ENCODE data around the gene LGALS14. TPM values are rescaled to one million over a fixed set of nuclear protein-coding genes. Genes with fewer than 3 reads are reported as not detected.

Gene LGALS14
- total and polyA plus RNA-seq, 9 donors: not detected

DNA sequence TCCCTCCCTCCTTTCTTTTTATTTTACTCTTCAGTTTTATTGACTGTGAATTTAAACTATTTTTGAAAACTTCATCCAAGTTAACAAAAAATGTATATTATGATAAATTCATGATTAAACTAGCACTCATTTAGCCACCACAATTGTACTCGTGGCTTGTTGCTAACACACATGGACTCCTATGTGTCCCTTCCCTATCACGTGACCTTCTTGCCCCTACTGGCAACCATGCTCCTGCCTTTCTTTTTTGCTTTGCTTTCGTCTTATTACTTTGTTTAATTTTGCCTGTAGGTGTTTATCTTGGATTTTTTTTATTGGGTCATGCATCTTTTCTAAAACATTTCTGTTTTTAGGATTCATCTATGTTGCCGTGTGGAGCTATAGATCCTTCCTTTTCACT is 25.3 kb downstream of the LGALS14 start:
- 52 to 58% (median 55%) methylated on average over 4 of the region's 4 CpGs for WGBS, 3 donors
- intact Hi-C loops (cut with DNase I): no loop called here
- Histone ChIP-seq H3K27ac (no peak overlapping the region), H3K27me3 (no peaks in the 10 kb centered on the region), H3K9me3 (no peaks in the 10 kb centered on the region), H3K4me3 (no peak overlapping the region), H3K36me3 (no peaks in the 10 kb centered on the region), H3K4me1 (ENCODE audit: insufficient read depth) (no peaks in the 10 kb centered on the region)
- TF ChIP-seq, protein P1, sequence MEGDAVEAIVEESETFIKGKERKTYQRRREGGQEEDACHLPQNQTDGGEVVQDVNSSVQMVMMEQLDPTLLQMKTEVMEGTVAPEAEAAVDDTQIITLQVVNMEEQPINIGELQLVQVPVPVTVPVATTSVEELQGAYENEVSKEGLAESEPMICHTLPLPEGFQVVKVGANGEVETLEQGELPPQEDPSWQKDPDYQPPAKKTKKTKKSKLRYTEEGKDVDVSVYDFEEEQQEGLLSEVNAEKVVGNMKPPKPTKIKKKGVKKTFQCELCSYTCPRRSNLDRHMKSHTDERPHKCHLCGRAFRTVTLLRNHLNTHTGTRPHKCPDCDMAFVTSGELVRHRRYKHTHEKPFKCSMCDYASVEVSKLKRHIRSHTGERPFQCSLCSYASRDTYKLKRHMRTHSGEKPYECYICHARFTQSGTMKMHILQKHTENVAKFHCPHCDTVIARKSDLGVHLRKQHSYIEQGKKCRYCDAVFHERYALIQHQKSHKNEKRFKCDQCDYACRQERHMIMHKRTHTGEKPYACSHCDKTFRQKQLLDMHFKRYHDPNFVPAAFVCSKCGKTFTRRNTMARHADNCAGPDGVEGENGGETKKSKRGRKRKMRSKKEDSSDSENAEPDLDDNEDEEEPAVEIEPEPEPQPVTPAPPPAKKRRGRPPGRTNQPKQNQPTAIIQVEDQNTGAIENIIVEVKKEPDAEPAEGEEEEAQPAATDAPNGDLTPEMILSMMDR (IDR thresholded peaks at IDR 0.05): no peak
- TF ChIP-seq EP300 (IDR thresholded peaks at IDR 0.05) (no peak), POLR2A (IDR thresholded peaks at IDR 0.05) (no peak)
- no peak for DNase-seq

DNA sequence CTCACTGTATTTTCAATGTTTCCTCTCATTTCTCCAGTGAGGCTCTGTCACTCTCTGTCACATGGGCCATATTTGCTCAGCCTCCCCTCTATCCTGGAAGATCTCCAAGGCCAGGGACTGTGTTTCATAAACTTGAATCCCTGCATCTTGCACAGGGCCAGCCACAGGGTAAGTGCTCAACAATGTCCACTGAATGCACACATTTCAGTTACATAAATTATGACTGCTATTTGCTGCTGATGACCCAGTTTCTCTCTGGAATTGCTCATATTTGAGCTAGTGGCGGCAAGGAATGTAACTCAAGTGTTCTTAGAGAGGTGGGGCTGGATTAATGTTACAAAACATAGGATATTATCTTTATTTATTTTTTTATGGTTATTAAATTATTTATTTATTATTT is 27.4 kb downstream of the LGALS14 start:
- Histone ChIP-seq H3K4me3 (no peak overlapping the region), H3K27me3 (no peaks in the 10 kb centered on the region), H3K27ac (no peak overlapping the region), H3K9me3 (no peaks in the 10 kb centered on the region), H3K4me1 (ENCODE audit: insufficient read depth) (no peaks in the 10 kb centered on the region), H3K36me3 (no peaks in the 10 kb centered on the region)
- DNase-seq: no peak
- TF ChIP-seq EP300 (IDR thresholded peaks at IDR 0.05) (no peak), POLR2A (IDR thresholded peaks at IDR 0.05) (no peak)
- TF ChIP-seq, protein P1 (IDR thresholded peaks at IDR 0.05): no peak
- WGBS, 3 donors: 31 to 93% (median 83%) methylated on average over 1 of the region's 1 CpG
- intact Hi-C loops (cut with DNase I): loop anchor here in 1 of 4 donors (5.0 kb wide), 1 partner anchor 1966 kb away; no protein-coding TSS in a partner anchor

GRCh38 chr19:39733841-39734240 is 29.6 kb downstream of the LGALS14 start:
- intact Hi-C loops (cut with DNase I): loop anchor here in 1 of 4 donors (5.0 kb wide), 1 partner anchor 1963 kb away; no protein-coding TSS in a partner anchor
- no peak for DNase-seq
- H3K4me3 ChIP-seq: no peak overlapping the region
- TF ChIP-seq EP300 (IDR thresholded peaks at IDR 0.05) (no peak), POLR2A (IDR thresholded peaks at IDR 0.05) (no peak)
- TF ChIP-seq, protein P1 (IDR thresholded peaks at IDR 0.05): no peak
- H3K27ac ChIP-seq: no peak overlapping the region
- 82 to 85% (median 82%) methylated on average over 2 of the region's 2 CpGs for WGBS, 3 donors
- no peaks in the 10 kb centered on the region for H3K36me3 ChIP-seq
- no peaks in the 10 kb centered on the region for H3K4me1 ChIP-seq (ENCODE audit: insufficient read depth)
- no peaks in the 10 kb centered on the region for H3K9me3 ChIP-seq
- H3K27me3 ChIP-seq: no peaks in the 10 kb centered on the region

DNA sequence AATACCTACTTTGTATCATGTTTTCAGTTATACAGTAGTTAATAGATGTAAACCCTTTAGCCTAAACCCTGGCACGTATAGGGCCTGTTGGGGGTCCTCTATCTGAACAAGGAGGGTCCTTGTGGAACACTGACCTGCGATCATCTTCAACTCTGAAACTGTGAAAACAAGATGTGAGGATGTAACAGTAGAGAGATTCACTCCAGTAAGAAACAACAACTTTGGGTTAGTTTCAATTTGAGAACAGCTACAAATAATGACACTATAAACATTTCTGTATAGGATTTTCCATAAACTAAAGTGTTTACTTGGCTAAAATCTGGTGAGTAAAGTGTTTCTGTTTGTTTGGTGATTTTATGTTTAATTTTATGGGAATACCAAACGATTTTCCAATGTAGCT is 31.4 kb downstream of the LGALS14 start:
- WGBS, 3 donors: 51 to 67% (median 63%) methylated on average over 3 of the region's 3 CpGs
- no peak overlapping the region for H3K27ac ChIP-seq
- H3K4me1 ChIP-seq (ENCODE audit: insufficient read depth): no peaks in the 10 kb centered on the region
- intact Hi-C loops (cut with DNase I): no loop called here
- no peaks in the 10 kb centered on the region for H3K9me3 ChIP-seq
- H3K27me3 ChIP-seq: no peaks in the 10 kb centered on the region
- H3K36me3 ChIP-seq: no peaks in the 10 kb centered on the region
- no peak for DNase-seq
- H3K4me3 ChIP-seq: no peak overlapping the region
- TF ChIP-seq, protein P1 (IDR thresholded peaks at IDR 0.05): no peak
- TF ChIP-seq POLR2A (IDR thresholded peaks at IDR 0.05) (no peak), EP300 (IDR thresholded peaks at IDR 0.05) (no peak)
